Transverse colon (tissue), 4 donors: Measurements from ENCODE around the gene ADM2. TPM values are rescaled to one million over a fixed set of nuclear protein-coding genes. Genes with fewer than 3 reads are reported as not detected.
"Not testable (repeated sequence)": the region's sequence is repeated elsewhere in the genome, so short reads cannot be mapped to it uniquely, and the experiment has no call there.

Source experiments
- DNase-seq: peaks from one replicate; pipeline ENCODE4 v3.0.0-alpha.2; 2019
- H3K27ac ChIP-seq, 4 donors: fragments of 200-600 bp; sonication (generic); 2 replicates each; pipeline ENCODE4 v1.5.1; 2016 to 2018; ENCODE audit warnings: inconsistent platforms in 4 of 4
- H3K27me3 ChIP-seq: fragments of 200-600 bp; sonication (generic); 2 replicates; pipeline ENCODE4 v1.5.1; 2017; ENCODE audit warnings: inconsistent platforms
- H3K36me3 ChIP-seq, 4 donors: fragments of 200-600 bp; sonication (generic); 2 replicates each; pipeline ENCODE4 v1.5.1; 2017 to 2019; ENCODE audit warnings: inconsistent platforms in 4 of 4
- H3K4me1 ChIP-seq, 4 donors: fragments of 200-600 bp; sonication (generic); 2 replicates each; pipeline ENCODE4 v1.5.1; 2017 to 2020; ENCODE audit warnings: inconsistent platforms in 4 of 4
- H3K4me3 ChIP-seq, 4 donors: fragments of 200-600 bp; sonication (generic); 1 replicate in 1 of 4; 2 replicates in 3 of 4; pipeline versions ENCODE4 v1.5.1 to v1.6.1; 2017 to 2019; ENCODE audit warnings: inconsistent platforms in 4 of 4
- H3K9me3 ChIP-seq, 2 donors: fragments of 200-600 bp; sonication (generic); 2 replicates each; pipeline ENCODE4 v1.5.1; 2017 to 2019; ENCODE audit warnings: inconsistent platforms in 2 of 2
- CTCF ChIP-seq, 5 experiments: fragments of 200-600 bp in 3 of 5; fragments of 450-650 bp in 2 of 5; sonication (generic) in 3 of 5; IDR thresholded peaks; 1 replicate in 2 of 5; 2 replicates in 3 of 5; pipeline ENCODE4 v1.5.1; 2016 to 2017; ENCODE audit warnings: antibody characterized with exemption in 5 of 5, inconsistent platforms in 3 of 5, mild to moderate bottlenecking in 2 of 5, moderate library complexity in 1 of 5
- EP300 ChIP-seq: sonication (generic); formaldehyde crosslinking; IDR thresholded peaks from one replicate; pipeline ENCODE4 v1.6.1; 2017; ENCODE audit warnings: antibody characterized with exemption, low read depth
- POLR2A ChIP-seq: fragments of 450-650 bp; IDR thresholded peaks from one replicate; pipeline ENCODE4 v1.6.1; 2016; ENCODE audit warnings: antibody characterized with exemption, mild to moderate bottlenecking, moderate library complexity
- POLR2AphosphoS5 ChIP-seq, 3 donors: sonication (generic); formaldehyde crosslinking; IDR thresholded peaks; one replicate each; pipeline ENCODE4 v1.6.1; 2016; ENCODE audit warnings: antibody characterized with exemption in 3 of 3
- WGBS, 2 donors: methylation state at CpG; one replicate each; pipeline ENCODE4 v1.1.5; 2018; ENCODE audit warnings: low coverage in 1 of 2; 5-methylcytosine and 5-hydroxymethylcytosine counted together
- in situ Hi-C, 4 donors: fragments of 200-750 bp; cut with MboI; loops; one replicate each; pipeline versions ENCODE4 v1.15.0 to v1.15.1; 2017; ENCODE audit warnings: low sequenced_read_pairs in 3 of 4, low pct_ligation_motif_present in 1 of 4, low pct_unique_long_range_greater_than_20kb in 1 of 4
- intact Hi-C: fragments of 100-400 bp; cut with DNase I; formaldehyde crosslinking; loops from one replicate; pipeline ENCODE4 v1.15.1; 2023; ENCODE audit warnings: low total_unique reads
- total RNA-seq, 4 donors: library from RNA; depleted of rRNA; stranded (reverse); fragments of >200 nt; gene quantifications; one replicate each; pipeline ENCODE4 v1.1.0, GENCODE V29; 2016

The ADM2 gene
- total RNA-seq, 4 donors from 2014 or later = 0.75 to 5.4 (median 1.2) TPM

GRCh38 chr22:50518606-50519005 is 37.3 kb downstream of the ADM2 start:
- no peak for DNase-seq
- Histone ChIP-seq H3K27me3 (no peaks in the 10 kb centered on the region), H3K27ac (no peak overlapping the region), H3K9me3 (no peaks in the 10 kb centered on the region), H3K4me1 (peaks cover 0 to 9% (median 5%) of the 10 kb centered on the region in 4 donors), H3K36me3 (peaks cover 0 to 21% (median 10%) of the 10 kb centered on the region in 4 donors), H3K4me3 (no peak overlapping the region)
- 97% methylated on average over 6 of the region's 7 CpGs; no CpG with 5 or more reads in 1 of the 2 donors for WGBS, 2 donors
- intact Hi-C loops = no loop called here
- in situ Hi-C loops = no loop called here
- TF ChIP-seq POLR2AphosphoS5 (IDR thresholded peaks at IDR 0.05) (no peak), CTCF (IDR thresholded peaks at IDR 0.05) (no peak), POLR2A (no peak), EP300 (no peak)

- intact Hi-C loops = no loop called here
These were observed 37.8 kb downstream of the ADM2 start for GRCh38 chr22:50519151-50519550.

GRCh38 chr22:50520184-50520583 is 38.8 kb downstream of the ADM2 start:
- intact Hi-C loops, in situ Hi-C loops: not testable (repeated sequence)

More at GRCh38 chr22:50519151-50519550, 37.8 kb downstream of the ADM2 start:
- no peak overlapping the region for H3K4me3 ChIP-seq
- H3K36me3 ChIP-seq = peaks cover 0 to 21% (median 10%) of the 10 kb centered on the region in 4 donors
- H3K27ac ChIP-seq = no peak overlapping the region
- in situ Hi-C loops = no loop called here
- no peak for DNase-seq
- H3K27me3 ChIP-seq = no peaks in the 10 kb centered on the region
- H3K9me3 ChIP-seq = no peaks in the 10 kb centered on the region
- peaks cover 4 to 14% (median 11%) of the 10 kb centered on the region in 4 donors for H3K4me1 ChIP-seq
- TF ChIP-seq POLR2A (no peak), POLR2AphosphoS5 (IDR thresholded peaks at IDR 0.05) (no peak), CTCF (IDR thresholded peaks at IDR 0.05) (no peak), EP300 (no peak)
- 97% methylated on average over 3 of the region's 8 CpGs; no CpG with 5 or more reads in 1 of the 2 donors for WGBS, 2 donors

GRCh38 chr22:50520826-50521453 is 39.6 kb downstream of the ADM2 start:
- 89 to 91% methylated on average over 3 to 13 of the region's 13 CpGs for WGBS, 2 donors
- intact Hi-C loops = no loop called here
- in situ Hi-C loops = no loop called here
- Histone ChIP-seq H3K36me3 (peaks cover 0 to 21% (median 10%) of the 10 kb centered on the region in 4 donors), H3K4me1 (peaks cover 9 to 26% (median 20%) of the 10 kb centered on the region in 4 donors), H3K4me3 (no peak overlapping the region), H3K27ac (no peak overlapping the region), H3K9me3 (no peaks in the 10 kb centered on the region), H3K27me3 (no peaks in the 10 kb centered on the region)
- no peak for DNase-seq
- TF ChIP-seq POLR2AphosphoS5 (IDR thresholded peaks at IDR 0.05) (no peak), EP300 (no peak), CTCF (IDR thresholded peaks at IDR 0.05) (no peak), POLR2A (no peak)

More at GRCh38 chr22:50520184-50520583, 38.8 kb downstream of the ADM2 start:
- WGBS, 2 donors = 95 to 100% methylated on average over 7 to 8 of the region's 8 CpGs
- Histone ChIP-seq H3K4me1 (peaks cover 9 to 24% (median 20%) of the 10 kb centered on the region in 4 donors), H3K36me3 (peaks cover 0 to 21% (median 10%) of the 10 kb centered on the region in 4 donors)
- DNase-seq, H3K4me3 ChIP-seq, H3K27me3 ChIP-seq, H3K9me3 ChIP-seq, H3K27ac ChIP-seq: not testable (repeated sequence)
